HG02678 (cell line): ENCODE measurements around the gene KAZN.

ENCODE experiments used
- ATAC-seq: cut with Tn5 transposase; IDR thresholded peaks from one replicate; pipeline ENCODE4 v1.9.1; 2021; ENCODE audit warnings: mild to moderate bottlenecking, moderate library complexity; ENCODE audit not compliant: unreplicated experiment

Gene KAZN

GRCh38 chr1:14844356-14844755 lies 245.9 kb downstream of the KAZN start:
- no peak for ATAC-seq

- ATAC-seq, result no peak
Observed at GRCh38 chr1:14844923-14845617, 246.6 kb downstream of the KAZN start.

GRCh38 chr1:14845851-14846250 lies 247.4 kb downstream of the KAZN start:
- no peak for ATAC-seq

GRCh38 chr1:14846688-14847087 lies 248.2 kb downstream of the KAZN start:
- no peak for ATAC-seq

GRCh38 chr1:14848203-14848602 lies 249.7 kb downstream of the KAZN start:
- ATAC-seq, result no peak

- ATAC-seq, result no peak
Observed at GRCh38 chr1:14848625-14849024, 250.1 kb downstream of the KAZN start.

GRCh38 chr1:14849038-14849437 lies 250.6 kb downstream of the KAZN start:
- ATAC-seq, result no peak

GRCh38 chr1:14850563-14850962 lies 252.1 kb downstream of the KAZN start:
- ATAC-seq, result no peak

GRCh38 chr1:14851760-14852159 lies 253.3 kb downstream of the KAZN start:
- no peak for ATAC-seq

- ATAC-seq, result no peak
Observed at GRCh38 chr1:14852291-14852690, 253.8 kb downstream of the KAZN start.

GRCh38 chr1:14853518-14853917 lies 255.0 kb downstream of the KAZN start:
- ATAC-seq, result no peak

- ATAC-seq, result no peak
Observed at GRCh38 chr1:14855268-14855667, 256.8 kb downstream of the KAZN start.

GRCh38 chr1:14855801-14856200 lies 257.3 kb downstream of the KAZN start:
- ATAC-seq, result no peak

- ATAC-seq, result no peak
Observed at GRCh38 chr1:14857436-14858195, 259.1 kb downstream of the KAZN start.

- ATAC-seq, result no peak
Observed at GRCh38 chr1:14862114-14862771, 263.8 kb downstream of the KAZN start.

- ATAC-seq, result no peak
Observed at GRCh38 chr1:14865106-14865505, 266.6 kb downstream of the KAZN start.

- no peak for ATAC-seq
Observed at GRCh38 chr1:14866911-14867612, 268.6 kb downstream of the KAZN start.

GRCh38 chr1:14869187-14869586 lies 270.7 kb downstream of the KAZN start:
- ATAC-seq, result no peak

GRCh38 chr1:14871218-14871970 lies 272.9 kb downstream of the KAZN start:
- ATAC-seq, result no peak

- no peak for ATAC-seq
Observed at GRCh38 chr1:14872762-14873161, 274.3 kb downstream of the KAZN start.

GRCh38 chr1:14873677-14874076 lies 275.2 kb downstream of the KAZN start:
- ATAC-seq, result no peak
